T1000 (cell line): ENCODE results near the gene BDH1.
"Not testable (repeated sequence)": the region's sequence is repeated elsewhere in the genome, so short reads cannot be mapped to it uniquely, and the experiment has no call there.

Experiments
- DNase-seq: peaks from one replicate; lab custom pipeline; 2025; ENCODE audit warnings: mixed read lengths; lab: John Stamatoyannopoulos, UW

BDH1 gene

DNA sequence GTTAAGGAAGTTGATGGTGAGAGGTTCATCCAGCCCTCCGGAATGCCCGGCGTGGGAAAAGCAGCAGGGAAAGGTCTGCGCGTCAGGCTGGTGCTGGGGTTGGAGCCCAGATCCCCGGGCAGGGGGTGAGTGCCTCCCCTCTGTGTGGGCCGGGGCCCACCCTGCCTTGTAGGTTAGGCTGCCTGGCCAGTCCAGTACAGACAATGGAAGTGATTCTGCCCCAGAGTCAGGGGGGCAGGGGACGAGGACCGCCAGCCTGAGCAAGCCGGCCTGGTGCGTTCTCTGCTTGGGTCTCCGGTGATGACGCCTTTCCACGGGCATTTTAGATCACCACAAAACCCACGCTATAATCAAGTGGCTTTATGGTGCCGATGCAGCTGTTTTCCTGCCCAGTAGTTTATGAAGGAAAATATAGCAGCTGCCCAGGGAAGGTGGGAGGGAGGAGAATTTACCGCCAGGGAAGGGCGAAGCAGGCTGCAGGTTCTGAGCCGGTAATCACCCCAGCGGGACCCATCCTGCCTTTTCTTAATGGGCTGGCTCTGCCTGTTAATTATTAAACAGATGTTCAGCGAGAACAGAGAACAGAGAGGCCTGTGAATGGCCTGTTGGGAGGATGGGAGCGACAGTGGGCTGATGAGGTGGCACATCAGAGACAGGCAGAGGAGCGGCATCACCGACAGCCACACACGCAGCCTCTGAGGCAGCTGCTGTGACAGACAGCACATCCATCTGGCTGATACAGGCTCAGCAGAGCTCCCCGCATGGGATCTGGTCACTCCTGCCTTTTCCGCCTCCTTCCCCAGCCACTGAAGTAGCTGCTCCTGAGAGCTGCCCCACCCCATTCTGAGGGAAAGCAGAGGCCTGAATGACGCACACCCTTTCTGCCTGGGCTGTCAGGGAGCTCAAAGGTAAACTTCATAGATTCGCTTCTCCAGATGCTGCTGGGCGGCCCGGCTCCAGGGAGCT lies 35.2 kb downstream of the BDH1 start:
- DNase-seq = no peak

- DNase-seq = no peak
Measured at GRCh38 chr3:197519801-197520211, 36.0 kb downstream of the BDH1 start.

DNA sequence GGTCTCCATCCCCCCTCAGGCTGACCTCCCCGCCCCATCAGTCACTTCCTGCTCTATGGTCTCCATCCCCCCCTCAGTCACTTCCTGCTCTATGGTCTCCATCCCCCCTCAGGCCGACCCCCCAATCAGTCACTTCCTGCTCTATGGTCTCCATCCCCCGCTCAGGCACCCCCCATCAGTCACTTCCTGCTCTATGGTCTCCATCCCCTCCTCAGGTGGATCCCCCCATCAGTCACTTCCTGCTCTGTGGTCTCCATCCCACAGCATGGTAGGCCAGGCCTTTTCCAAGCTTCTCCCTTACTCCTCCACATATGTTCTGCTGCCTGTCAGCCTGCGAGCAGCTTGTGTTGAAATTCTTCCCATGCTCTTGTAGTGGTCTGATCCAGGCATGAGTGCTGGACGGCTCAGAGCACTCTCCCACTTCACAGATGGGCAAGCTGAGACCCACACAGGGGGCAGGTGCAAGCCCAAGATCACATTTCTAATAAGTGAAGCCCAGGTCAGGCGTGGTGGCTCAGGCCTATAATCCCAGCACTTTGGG lies 36.8 kb downstream of the BDH1 start:
- DNase-seq = no peak

DNA sequence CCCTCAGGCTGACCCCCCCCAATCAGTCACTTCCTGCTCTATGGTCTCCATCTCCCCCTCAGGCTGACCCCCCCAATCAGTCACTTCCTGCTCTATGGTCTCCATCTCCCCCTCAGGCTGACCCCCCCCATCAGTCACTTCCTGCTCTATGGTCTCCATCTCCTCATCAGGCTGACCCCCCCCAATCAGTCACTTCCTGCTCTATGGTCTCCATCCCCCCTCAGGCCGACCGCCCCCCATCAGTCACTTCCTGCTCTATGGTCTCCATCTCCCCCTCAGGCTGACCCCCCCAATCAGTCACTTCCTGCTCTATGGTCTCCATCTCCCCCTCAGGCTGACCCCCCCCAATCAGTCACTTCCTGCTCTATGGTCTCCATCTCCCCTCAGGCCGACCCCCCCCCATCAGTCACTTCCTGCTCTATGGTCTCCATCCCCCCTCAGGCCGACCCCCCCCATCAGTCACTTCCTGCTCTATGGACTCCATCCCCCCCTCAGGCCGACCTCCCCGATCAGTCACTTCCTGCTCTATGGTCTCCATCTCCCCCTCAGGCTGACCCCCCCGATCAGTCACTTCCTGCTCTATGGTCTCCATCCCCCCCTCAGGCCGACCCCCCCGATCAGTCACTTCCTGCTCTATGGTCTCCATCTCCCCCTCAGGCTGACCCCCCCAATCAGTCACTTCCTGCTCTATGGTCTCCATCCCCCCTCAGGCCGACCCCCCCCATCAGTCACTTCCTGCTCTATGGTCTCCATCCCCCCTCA lies 37.7 kb downstream of the BDH1 start:
- not testable (repeated sequence) for DNase-seq

DNA sequence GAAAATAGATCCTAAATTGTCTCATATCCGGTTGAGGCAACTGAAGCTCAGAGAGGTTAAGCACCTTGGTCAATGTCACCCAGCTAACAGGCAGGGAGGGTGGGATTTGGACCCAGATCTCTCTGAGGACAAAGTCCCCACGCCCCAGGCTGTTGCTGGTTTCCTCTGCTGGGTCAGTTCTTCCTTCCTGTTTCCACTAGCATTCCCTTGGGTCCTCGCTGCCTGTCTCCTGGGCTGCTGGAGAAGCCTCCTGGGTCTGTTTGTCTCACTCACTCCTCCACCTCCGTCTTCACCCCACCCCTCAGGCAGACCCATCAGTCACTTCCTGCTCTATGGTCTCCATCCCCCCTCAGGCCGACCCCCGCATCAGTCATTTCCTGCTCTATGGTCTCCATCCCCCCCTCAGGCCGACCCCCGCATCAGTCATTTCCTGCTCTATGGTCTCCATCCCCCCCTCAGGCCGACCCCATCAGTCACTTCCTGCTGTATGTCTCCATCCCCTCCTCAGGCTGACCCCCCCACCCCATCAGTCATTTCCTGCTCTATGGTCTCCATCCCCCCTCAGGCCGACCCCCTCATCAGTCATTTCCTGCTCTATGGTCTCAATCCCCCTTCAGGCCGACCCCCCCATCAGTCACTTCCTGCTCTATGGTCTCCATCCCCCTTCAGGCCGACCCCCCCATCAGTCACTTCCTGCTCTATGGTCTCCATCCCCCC lies 38.7 kb downstream of the BDH1 start:
- peak; percentile 62 for DNase-seq

GRCh38 chr3:197516517-197516889 lies 39.3 kb downstream of the BDH1 start:
- DNase-seq = peak; percentile 66

DNA sequence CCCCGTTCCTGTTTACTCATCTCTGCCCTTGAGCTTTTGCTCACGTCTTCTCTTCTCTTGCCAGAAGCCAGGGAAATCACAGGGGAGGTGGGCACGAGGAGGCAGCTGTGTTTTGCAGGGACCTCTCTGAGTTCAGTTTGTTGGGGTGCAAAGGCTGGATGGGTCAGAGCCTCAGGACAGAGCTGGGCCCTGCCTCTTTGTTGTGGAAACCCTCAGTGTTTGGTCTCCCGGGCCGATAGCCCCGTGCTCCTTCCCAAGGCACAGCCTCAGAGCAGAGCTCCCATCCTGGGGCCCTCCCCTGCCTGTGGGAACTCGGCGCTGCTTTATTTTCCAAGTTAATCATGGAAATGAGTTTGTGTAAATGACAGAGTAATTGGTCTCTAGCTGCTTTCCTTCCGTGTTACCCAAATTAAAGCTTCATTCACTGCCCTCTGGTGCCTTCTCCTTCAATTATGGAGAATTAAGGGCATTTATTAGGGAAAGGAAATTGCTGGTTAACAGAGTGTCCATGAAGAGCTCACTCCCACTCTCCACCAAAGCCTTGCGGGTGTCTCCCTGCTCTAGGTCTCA lies 40.9 kb downstream of the BDH1 start:
- DNase-seq = no peak

DNA sequence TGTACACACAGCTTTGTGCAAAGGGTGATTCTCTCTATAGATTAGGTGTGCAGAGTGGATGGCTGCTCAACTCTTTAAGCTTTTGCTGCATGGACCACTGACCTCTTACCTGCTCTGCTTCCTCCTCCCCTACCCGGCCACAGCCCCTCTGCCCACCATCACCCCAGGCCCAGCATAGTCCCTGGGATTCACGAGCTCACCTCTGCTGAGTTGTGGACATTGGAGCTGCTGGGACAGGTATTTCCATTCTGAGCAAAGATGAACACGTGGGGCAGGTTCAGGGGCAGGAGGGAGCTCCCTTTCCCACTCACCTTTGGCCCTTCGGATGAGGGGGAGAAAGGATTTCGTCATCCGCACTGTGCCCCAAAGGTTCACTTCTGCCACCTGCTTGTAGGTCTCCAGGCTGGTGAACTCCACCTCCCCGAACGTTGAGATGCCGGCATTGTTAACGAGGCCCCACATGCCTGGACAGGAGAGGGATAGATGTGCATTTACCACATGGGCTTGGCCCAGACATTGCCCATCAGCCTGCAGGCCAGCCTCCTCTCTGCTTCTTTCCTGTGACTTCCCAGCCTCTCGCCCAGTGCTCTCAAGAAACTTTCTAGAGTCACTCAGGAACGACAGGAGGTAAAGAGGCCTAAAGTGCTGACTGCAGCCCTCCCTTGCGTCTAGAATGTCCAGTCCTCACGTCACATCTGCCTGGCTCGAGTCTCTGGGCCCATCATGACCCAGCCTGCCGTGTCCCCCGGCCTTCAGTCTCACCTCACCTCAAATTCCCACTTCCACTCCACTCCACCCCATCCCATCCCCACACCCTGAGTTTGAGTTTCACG lies 41.6 kb downstream of the BDH1 start:
- no peak for DNase-seq

- DNase-seq = no peak
Measured at GRCh38 chr3:197512691-197513571, 42.8 kb downstream of the BDH1 start.

DNA sequence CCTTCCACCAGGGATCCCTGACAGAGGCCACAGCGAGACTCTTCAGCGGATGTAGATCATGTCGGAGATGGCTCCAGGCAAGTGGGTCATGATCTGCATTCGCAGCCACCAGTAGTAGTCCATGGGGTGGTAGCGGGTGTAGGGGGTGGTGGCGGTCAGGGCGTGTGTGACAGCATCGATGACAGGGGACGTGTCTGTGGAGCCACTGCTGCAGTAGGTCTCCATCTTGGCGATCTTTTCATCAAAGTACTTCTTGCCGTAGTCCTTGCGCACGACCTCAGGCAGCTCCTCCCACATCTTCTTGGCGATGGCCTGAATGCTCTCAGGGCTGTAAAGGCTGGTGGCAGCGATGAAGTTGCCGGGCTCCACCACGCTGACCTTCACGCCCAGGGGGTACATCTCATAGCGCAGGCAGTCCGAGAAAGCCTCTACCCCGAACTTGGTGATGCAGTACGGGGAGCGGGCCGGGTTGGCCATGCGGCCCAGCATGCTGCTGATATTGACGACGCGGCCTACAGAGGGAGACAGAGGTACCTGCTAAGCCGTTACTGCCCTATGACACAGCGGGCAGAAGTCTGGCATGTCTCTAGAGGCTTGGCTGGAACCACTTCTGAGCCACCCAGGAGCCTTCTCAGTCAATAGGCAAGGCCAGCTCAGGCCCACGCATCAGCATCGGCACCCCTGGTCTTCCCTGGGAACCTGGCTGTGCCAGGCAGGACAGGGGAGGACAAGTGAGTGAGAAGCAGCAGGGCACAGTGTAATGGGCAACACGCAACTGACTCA lies 43.7 kb downstream of the BDH1 start:
- no peak for DNase-seq

DNA sequence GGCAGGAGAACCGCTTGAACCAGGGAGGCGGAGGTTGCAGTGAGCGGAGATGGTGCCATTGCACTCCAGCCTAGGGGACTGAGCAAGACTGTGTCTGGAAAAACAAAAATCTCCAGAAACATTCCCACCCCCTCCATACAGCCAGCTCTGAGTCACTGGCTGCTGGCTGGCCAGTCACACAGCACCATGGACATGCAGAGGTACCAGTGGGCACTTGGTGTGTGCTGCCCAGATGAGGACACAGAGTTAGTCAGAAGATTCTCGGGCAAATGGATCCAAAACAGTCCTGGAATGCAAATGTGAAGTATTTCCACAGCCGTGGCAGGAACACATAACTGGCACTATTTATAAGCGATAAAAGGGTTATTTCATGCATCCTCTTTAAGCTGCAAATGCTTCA lies 44.6 kb downstream of the BDH1 start:
- no peak for DNase-seq

GRCh38 chr3:197510642-197511018 lies 45.1 kb downstream of the BDH1 start:
- no peak for DNase-seq

GRCh38 chr3:197508924-197509775 lies 46.6 kb downstream of the BDH1 start:
- no peak for DNase-seq

DNA sequence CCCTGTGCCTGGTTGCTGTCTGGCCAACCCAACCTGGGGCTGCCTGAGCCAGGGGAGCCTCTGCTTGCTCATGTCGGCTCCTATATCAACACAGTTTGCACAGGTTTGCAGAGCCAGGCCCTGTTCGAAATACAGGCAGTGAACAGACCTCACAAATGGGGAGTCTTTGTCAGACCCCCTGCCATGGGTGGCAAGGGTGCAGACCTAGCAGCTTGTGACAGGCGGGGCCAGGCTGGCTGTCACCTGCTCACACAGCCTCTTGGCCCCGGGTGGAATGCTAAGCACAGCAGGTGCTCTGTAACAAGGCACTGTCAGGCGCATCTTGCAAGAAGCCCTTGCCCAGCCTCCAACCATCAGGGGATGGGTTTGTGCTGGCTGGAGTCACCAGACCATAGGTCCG lies 47.3 kb downstream of the BDH1 start:
- no peak for DNase-seq

- DNase-seq = no peak
Measured at GRCh38 chr3:197508051-197508451, 47.7 kb downstream of the BDH1 start.

DNA sequence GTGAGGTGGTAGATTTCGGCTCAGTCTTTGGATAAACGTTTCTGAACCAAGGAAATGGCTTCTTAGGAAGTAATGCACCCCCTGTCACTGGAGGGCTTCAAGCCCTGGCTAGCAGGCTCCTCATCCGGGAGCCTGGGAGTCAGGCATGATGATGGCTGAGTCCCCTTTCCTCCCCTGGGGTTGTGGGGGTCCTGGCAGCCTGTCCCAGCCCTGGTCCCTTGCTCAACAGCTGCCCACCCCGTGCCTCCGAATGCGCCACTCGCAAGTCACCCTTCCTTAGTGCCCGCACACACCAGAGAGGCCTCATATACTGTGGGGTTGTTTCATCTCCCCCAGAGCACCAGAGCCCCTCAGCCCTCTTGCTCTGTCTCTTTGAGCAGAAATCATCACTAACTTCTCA lies 48.2 kb downstream of the BDH1 start:
- DNase-seq = no peak

- no peak for DNase-seq
Measured at GRCh38 chr3:197507081-197507480, 48.7 kb downstream of the BDH1 start.
